CD14-positive monocyte (primary cell): Measurements from ENCODE around the gene KIAA1614. TPM values are rescaled to one million over a fixed set of nuclear protein-coding genes. Genes with fewer than 3 reads are reported as not detected.

Source experiments
- DNase-seq, 3 donors: peaks; one replicate each; pipeline ENCODE4 v3.0.0-alpha.2; 2011 to 2022
- H2AFZ ChIP-seq: 2 replicates; pipeline ENCODE4 v1.6.0; 2012; ENCODE audit warnings: mild to moderate bottlenecking, low read depth, low read length, inconsistent platforms; ENCODE audit not compliant: insufficient read depth, poor library complexity, severe bottlenecking
- H3K27ac ChIP-seq, 2 donors: 1 replicate in 1 of 2; 2 replicates in 1 of 2; pipeline ENCODE4 v1.5.1; 2012 to 2013; ENCODE audit warnings: low read length in 2 of 2, control low read depth in 1 of 2, inconsistent platforms in 1 of 2, low read depth in 1 of 2, mild to moderate bottlenecking in 1 of 2
- H3K27me3 ChIP-seq, 2 donors: one replicate each; pipeline versions ENCODE4 v1.6.0 to v1.6.1; 2011 to 2013; ENCODE audit warnings: low read length in 2 of 2; ENCODE audit not compliant: control insufficient read depth in 2 of 2, insufficient read depth in 2 of 2
- H3K36me3 ChIP-seq, 2 donors: replicated peaks in 1 of 2; 1 replicate in 1 of 2; 2 replicates in 1 of 2; pipeline versions ENCODE4 v1.5.1 to v1.6.1; 2012 to 2013; ENCODE audit warnings: low read length in 2 of 2, control low read depth in 1 of 2, inconsistent platforms in 1 of 2, mild to moderate bottlenecking in 1 of 2; ENCODE audit not compliant: insufficient read depth in 2 of 2, control insufficient read depth in 1 of 2
- H3K4me1 ChIP-seq, 2 donors: 1 replicate in 1 of 2; 2 replicates in 1 of 2; pipeline versions ENCODE4 v1.5.1 to v1.6.1; 2012 to 2013; ENCODE audit warnings: low read length in 2 of 2, control low read depth in 1 of 2, inconsistent platforms in 1 of 2, mild to moderate bottlenecking in 1 of 2, moderate library complexity in 1 of 2; ENCODE audit not compliant: insufficient read depth in 2 of 2, control insufficient read depth in 1 of 2
- H3K4me2 ChIP-seq: replicated peaks from 2 replicates; pipeline ENCODE3; 2012; ENCODE audit warnings: low read length, moderate library complexity, mild to moderate bottlenecking; ENCODE audit not compliant: poor library complexity, severe bottlenecking; ENCODE audit errors: extremely low read depth
- H3K4me3 ChIP-seq, 3 experiments: fragments of 200-600 bp in 1 of 3; sonication (generic) in 1 of 3; replicated peaks in 1 of 3; 1 replicate in 2 of 3; 2 replicates in 1 of 3; pipeline ENCODE4 v1.5.1; 2011 to 2013; ENCODE audit warnings: low read length in 3 of 3, mild to moderate bottlenecking in 3 of 3, control low read depth in 2 of 3, low read depth in 2 of 3, inconsistent platforms in 1 of 3, moderate library complexity in 1 of 3
- H3K79me2 ChIP-seq: 2 replicates; pipeline ENCODE4 v1.6.0; 2012; ENCODE audit warnings: mild to moderate bottlenecking, control low read depth, inconsistent platforms, low read length, moderate library complexity; ENCODE audit not compliant: insufficient read depth
- H3K9ac ChIP-seq: 2 replicates; pipeline ENCODE4 v1.6.0; 2017; ENCODE audit warnings: low read length, mild to moderate bottlenecking; ENCODE audit not compliant: insufficient read depth, poor library complexity, severe bottlenecking
- H3K9me3 ChIP-seq, 2 donors: replicated peaks in 1 of 2; 1 replicate in 1 of 2; 2 replicates in 1 of 2; pipeline versions ENCODE4 v1.5.1 to v1.6.1; 2012 to 2013; ENCODE audit warnings: low read length in 2 of 2, control low read depth in 1 of 2; ENCODE audit not compliant: control insufficient read depth in 1 of 2, insufficient read depth in 1 of 2
- H4K20me1 ChIP-seq: 2 replicates; pipeline ENCODE4 v1.6.0; 2012; ENCODE audit warnings: mild to moderate bottlenecking, low read length, control low read depth, moderate library complexity; ENCODE audit not compliant: insufficient read depth
- H3K27ac Mint-ChIP-seq, 7 donors: one replicate each; pipeline ENCODE4 v1.8.0; 2020; ENCODE audit warnings: mild to moderate bottlenecking in 7 of 7, mixed read lengths in 7 of 7, moderate library complexity in 6 of 7, inconsistent platforms in 2 of 7
- H3K27me3 Mint-ChIP-seq, 3 donors: one replicate each; pipeline ENCODE4 v1.8.0; 2021 to 2022; ENCODE audit warnings: low read depth in 3 of 3, mild to moderate bottlenecking in 3 of 3, mixed read lengths in 3 of 3, moderate library complexity in 3 of 3, inconsistent platforms in 1 of 3
- H3K36me3 Mint-ChIP-seq, 2 donors: one replicate each; pipeline ENCODE4 v1.8.0; 2020; ENCODE audit warnings: mixed read lengths in 2 of 2, inconsistent platforms in 1 of 2, mild to moderate bottlenecking in 1 of 2
- H3K4me1 Mint-ChIP-seq: one replicate; pipeline ENCODE4 v1.8.0; 2020; ENCODE audit warnings: mild to moderate bottlenecking, mixed read lengths
- H3K4me3 Mint-ChIP-seq, 2 donors: one replicate each; pipeline ENCODE4 v1.8.0; 2020; ENCODE audit warnings: mild to moderate bottlenecking in 2 of 2, mixed read lengths in 2 of 2, moderate library complexity in 1 of 2
- H3K9me3 Mint-ChIP-seq, 7 donors: one replicate each; pipeline ENCODE4 v1.8.0; 2020 to 2022; ENCODE audit warnings: mixed read lengths in 7 of 7, mild to moderate bottlenecking in 6 of 7, moderate library complexity in 6 of 7, inconsistent platforms in 2 of 7
- CTCF ChIP-seq: fragments of 200-600 bp; IDR thresholded peaks from one replicate; pipeline ENCODE4 v1.8.0; 2022; ENCODE audit warnings: antibody characterized with exemption, mild to moderate bottlenecking
- WGBS: methylation state at CpG from one replicate; pipeline ENCODE4 v1.1.5; 2013; ENCODE audit warnings: missing lambda C conversion rate; ENCODE audit not compliant: insufficient coverage; 5-methylcytosine and 5-hydroxymethylcytosine counted together
- intact Hi-C, 2 donors: fragments of 100-400 bp; cut with micrococcal nuclease; formaldehyde crosslinking; loops; one replicate each; pipeline versions ENCODE4 v1.15.0 to v1.15.1; 2023
- polyA plus RNA-seq, 3 donors: library from polyadenylated mRNA; depleted of rRNA in 1 of 3; unstranded in 2 of 3; stranded (reverse) in 1 of 3; fragments of 300-500 nt in 2 of 3; fragments of >200 nt in 1 of 3; fragmentation: Illumina TruSeq in 2 of 3; gene quantifications; 1 replicate in 2 of 3; 2 replicates in 1 of 3; pipeline ENCODE4 v1.2.3, GENCODE V29; 2012 to 2021

KIAA1614 gene
- polyA plus RNA-seq, 3 donors = 0.08 TPM; not detected in 2

- H3K36me3 ChIP-seq = peaks cover 19 to 91% of the 10 kb centered on the region in 2 donors
- intact Hi-C loops = no loop called here
- H3K27me3 Mint-ChIP-seq = peaks cover 0 to 2% (median 0%) of the 10 kb centered on the region in 3 donors
These were observed 48.9 kb downstream of the KIAA1614 start for GRCh38 chr1:180961622-180962021.

GRCh38 chr1:180962178-180962577 is 49.5 kb downstream of the KIAA1614 start:
- Mint-ChIP-seq H3K27me3 (peaks cover 0 to 2% (median 0%) of the 10 kb centered on the region in 3 donors), H3K9me3 (peaks cover 0 to 3% (median 0%) of the 10 kb centered on the region in 7 donors), H3K36me3 (peaks cover 74 to 75% of the 10 kb centered on the region in 2 donors), H3K27ac (no peak overlapping the region), H3K4me3 (no peak overlapping the region), H3K4me1 (no peaks in the 10 kb centered on the region)
- peaks cover 85% of the 10 kb centered on the region for H4K20me1 ChIP-seq
- intact Hi-C loops = no loop called here
- H3K4me1 ChIP-seq = no peaks in the 10 kb centered on the region
- TF ChIP-seq CTCF = no peak
- H3K9ac ChIP-seq = no peak overlapping the region
- no peak overlapping the region for H2AFZ ChIP-seq
- H3K79me2 ChIP-seq = no peaks in the 10 kb centered on the region
- no peak overlapping the region for H3K4me3 ChIP-seq
- no peak overlapping the region for H3K27ac ChIP-seq
- 96% methylated on average over 3 of the region's 4 CpGs for WGBS
- H3K9me3 ChIP-seq = no peaks in the 10 kb centered on the region
- no peak for DNase-seq
- no peaks in the 10 kb centered on the region for H3K27me3 ChIP-seq
- H3K36me3 ChIP-seq = peaks cover 24 to 91% of the 10 kb centered on the region in 2 donors
- no peak overlapping the region for H3K4me2 ChIP-seq

More at GRCh38 chr1:180961622-180962021, 48.9 kb downstream of the KIAA1614 start:
- peaks cover 83% of the 10 kb centered on the region for H4K20me1 ChIP-seq
- Mint-ChIP-seq H3K36me3 (peaks cover 73 to 75% of the 10 kb centered on the region in 2 donors), H3K4me3 (no peak overlapping the region), H3K9me3 (peaks cover 0 to 3% (median 0%) of the 10 kb centered on the region in 7 donors), H3K4me1 (no peaks in the 10 kb centered on the region), H3K27ac (no peak overlapping the region)
- H2AFZ ChIP-seq = no peak overlapping the region
- 100% methylated on average over 2 of the region's 4 CpGs for WGBS
- H3K79me2 ChIP-seq = no peaks in the 10 kb centered on the region
- no peak overlapping the region for H3K9ac ChIP-seq
- H3K27me3 ChIP-seq = no peaks in the 10 kb centered on the region
- H3K4me1 ChIP-seq = no peaks in the 10 kb centered on the region
- no peak for DNase-seq
- no peak overlapping the region for H3K27ac ChIP-seq
- no peaks in the 10 kb centered on the region for H3K9me3 ChIP-seq
- no peak for TF ChIP-seq CTCF
- H3K4me3 ChIP-seq = no peak overlapping the region
- H3K4me2 ChIP-seq = no peak overlapping the region
